ENCODE measurements around the gene ELOB.

DNA sequence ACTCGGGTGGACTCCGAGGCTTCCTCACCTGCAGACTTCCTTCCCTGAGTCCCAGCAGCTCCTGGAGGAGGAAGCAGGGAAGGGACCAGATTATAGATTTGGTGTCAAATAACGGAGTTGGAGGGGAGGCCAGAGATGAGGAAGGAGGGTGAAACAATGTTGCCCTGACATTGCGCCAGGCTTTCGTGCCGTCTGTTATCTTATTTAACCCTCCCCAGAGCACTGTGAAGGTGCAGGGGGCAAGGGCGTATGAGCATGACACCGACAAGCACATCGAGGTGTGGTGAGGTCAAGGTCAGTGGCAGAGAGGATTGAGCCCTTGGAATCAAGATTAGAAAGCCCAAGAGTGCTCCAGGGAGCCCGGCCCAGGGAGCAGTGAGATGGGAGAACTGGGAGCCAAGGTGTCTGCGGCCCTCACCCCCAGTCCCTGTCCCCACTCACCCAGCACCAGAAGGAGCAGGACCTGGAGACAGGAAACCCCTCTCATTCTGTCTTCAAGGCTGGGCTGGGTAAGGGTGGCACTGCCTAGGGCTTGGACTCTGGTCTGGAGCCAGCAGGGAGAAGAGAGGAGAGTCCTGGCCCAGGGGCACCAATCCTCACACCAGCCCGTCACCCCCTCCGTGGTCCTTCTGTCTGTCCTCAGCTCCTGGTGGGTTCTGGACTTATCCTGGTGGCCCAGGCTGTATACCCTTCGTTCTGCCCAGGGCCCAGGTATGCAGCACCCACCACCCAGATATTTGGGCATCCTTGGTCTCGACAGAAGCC is 9.2 kb upstream of the ELOB start:
- TF ChIP-seq, protein P1, sequence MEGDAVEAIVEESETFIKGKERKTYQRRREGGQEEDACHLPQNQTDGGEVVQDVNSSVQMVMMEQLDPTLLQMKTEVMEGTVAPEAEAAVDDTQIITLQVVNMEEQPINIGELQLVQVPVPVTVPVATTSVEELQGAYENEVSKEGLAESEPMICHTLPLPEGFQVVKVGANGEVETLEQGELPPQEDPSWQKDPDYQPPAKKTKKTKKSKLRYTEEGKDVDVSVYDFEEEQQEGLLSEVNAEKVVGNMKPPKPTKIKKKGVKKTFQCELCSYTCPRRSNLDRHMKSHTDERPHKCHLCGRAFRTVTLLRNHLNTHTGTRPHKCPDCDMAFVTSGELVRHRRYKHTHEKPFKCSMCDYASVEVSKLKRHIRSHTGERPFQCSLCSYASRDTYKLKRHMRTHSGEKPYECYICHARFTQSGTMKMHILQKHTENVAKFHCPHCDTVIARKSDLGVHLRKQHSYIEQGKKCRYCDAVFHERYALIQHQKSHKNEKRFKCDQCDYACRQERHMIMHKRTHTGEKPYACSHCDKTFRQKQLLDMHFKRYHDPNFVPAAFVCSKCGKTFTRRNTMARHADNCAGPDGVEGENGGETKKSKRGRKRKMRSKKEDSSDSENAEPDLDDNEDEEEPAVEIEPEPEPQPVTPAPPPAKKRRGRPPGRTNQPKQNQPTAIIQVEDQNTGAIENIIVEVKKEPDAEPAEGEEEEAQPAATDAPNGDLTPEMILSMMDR (IDR thresholded peaks at IDR 0.05), result no peak
- TF ChIP-seq EZH2 (IDR thresholded peaks at IDR 0.05) (no peak), EZH2phosphoT487 (IDR thresholded peaks at IDR 0.05) (no peak)

Data from neural progenitor cell (in vitro differentiated cells).